Germinal center (tissue), 1 donor: ENCODE results near the gene OAT.

ENCODE experiments used
- DNase-seq: peaks from one replicate; pipeline ENCODE4 v3.0.0; 2012; ENCODE audit warnings: mixed read lengths, low spot score

Gene OAT

DNA sequence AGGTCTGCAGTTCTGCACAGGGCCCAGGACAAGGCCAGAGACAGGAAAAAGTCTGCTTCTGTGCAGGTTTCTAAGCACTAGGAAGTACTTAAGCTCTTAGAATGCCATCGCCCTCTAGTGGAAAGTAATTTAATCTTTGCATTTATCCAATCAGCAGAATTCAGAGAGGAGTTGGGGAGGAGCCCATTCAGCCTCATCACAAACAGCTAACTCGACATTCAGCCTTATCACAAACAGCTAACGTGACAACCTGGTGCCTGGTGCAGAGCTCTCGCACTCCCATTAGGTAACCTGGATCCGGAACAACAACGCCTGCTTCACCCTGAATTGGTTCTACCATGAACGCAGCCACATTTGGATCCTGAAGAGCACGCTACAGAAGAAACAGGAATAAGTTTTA, 15.2 kb downstream of the OAT start:
- DNase-seq = peak; percentile 75

DNA sequence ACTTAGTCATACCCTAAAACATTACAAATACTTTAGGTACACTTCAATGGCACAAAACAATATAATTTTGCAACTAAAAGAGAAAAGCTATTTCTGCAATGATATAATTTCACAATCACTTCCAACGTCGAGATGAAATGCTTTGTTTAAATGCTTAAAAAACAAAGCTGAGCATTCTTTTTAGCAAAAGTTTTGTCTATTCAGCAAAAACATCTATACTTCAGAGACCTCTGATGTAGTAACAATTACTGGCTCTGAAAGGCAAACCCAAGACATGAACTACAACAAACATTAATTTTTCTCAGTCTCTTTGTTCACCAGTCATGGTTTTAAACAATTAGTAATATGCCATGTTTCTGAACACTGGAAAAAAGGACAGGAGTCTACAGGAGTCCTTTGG, 16.4 kb downstream of the OAT start:
- DNase-seq = no peak

DNA sequence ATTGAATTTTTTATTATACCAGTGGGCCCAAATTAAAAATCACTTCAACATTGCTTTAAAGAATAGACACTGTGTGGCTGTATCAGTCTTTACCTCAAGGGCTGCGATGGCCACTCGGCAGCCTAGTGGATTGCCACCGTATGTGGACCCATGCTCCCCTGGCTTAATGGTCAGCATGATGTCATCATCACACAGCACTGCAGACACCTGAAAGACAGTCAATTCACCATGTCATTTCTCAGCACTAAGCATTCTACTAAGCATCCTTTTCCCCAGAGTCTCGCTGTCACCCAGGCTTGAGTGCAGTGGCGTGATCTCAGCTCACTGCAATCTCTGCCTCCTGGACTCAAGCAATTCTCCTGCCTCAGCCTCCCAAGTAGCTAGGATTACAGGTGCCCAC, 17.1 kb downstream of the OAT start:
- DNase-seq = no peak

DNA sequence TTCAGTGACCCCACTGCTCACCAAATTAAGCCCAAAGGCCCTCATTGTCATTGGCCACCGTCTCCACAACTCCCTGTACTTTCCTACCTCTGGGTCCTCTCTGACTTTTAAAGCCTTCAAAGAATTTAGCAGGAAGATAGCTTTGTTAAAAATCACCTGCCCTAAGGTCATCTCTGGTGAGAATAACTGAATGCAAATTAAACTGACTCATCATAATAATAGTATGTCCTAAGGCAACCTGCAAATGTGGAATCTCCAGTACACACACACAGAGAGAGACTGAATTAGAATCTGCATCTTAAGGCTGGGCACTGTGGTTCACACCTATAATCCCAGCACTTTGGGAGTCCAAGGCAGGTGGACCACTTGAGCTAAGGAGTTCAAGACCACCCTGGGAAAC, 24.1 kb downstream of the OAT start:
- DNase-seq = no peak

DNA sequence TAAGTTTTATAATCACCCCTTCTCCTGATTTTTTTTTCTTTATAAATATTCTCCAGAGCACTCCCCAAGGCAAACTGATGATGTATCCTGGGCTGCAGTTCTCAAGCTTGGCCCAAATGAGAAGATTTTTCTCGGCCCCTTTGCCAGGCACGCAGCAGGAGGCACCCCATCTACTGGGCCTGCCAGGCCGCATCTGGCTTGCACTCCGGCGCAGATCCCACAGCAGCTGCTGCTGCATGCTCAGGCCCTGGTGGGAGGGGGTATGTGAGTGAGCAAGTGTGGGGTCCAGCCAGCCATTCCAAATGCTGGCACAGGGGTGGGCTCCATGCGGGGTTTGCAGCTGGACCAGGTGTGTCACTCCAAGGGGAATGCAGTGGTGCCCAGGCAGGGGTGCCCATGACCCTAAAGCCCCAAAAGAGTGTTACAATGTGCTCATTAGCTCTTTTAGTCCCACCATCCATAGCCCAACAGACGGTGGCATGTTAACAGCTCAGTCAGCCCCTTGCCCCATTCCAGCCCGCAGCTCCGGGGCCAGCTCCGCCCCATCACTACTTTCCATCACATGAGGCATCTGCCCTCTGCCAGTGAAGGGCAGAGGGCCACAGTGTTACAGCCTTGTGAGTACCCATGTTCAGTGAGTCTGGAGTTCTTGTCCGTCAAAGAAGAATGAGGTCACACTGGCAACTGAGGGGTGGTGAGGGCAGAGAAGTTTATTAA, 25.9 kb downstream of the OAT start:
- DNase-seq = no peak

DNA sequence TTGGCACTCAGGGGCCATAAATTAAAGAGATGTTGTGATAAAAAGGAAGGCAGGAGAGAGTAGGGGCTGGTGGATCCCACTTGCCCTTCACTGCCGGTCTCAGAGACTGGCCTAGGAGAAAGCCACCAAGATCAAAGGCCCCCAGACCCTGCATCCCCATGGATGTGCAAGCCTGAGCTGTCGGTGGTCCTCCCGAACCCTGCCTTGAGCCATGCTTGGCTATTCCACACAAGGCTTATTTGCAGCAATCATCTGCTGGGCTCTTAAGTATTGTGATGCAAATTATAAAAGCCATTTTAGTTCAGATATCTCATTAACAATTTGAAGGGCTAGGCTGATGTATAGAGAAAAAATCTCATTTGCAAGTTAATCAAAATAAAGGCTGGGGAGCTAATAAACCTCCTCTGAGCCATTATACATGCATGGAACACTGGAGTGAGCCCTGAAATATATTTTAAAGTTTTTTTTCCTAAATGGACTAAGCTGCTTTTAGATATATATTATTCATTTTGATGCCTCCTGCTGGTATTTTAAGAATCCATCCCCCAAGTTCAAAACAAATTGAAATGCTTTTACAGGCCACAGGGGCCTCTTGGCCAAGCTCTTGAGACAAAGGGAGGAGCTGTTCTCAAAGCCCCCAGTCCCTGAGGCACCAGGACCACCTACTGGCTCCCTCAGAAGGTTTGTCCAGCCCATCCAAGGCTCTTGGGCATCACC, 28.1 kb downstream of the OAT start:
- DNase-seq = no peak

DNA sequence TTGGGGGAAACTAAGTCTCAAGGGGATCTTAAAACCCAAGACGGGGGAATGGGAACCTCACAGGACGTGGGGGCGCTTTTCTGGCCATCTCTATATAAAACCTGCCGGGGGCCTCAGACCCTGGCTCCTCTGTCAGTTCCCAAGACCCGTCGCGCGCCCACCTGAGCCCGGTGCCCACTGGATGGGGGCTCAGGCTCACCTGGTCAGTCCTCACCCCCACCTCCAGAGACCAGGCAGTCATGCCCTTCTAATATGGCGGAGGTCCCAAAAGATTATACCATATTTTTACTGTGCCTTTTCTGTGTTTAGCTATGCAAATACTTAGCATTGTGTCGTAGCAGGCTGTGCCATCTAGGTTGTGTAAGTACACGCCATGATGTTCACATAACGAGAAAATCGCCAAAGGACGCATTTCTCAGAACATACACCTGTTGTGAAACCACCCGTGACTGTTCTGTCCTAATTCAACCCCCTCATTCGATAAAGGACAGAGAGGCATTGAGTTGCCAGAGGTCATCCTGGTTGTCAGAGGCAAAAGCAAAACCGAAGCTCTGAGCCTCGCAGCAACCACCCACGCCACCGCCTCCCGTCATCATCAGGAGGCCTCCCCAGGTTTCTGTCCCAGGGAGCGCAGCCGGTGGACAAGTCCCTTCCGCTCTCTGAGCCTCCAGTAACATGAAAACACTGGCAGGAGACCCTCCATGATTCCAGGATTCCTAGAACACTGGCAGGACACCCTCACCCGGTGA, 28.9 kb downstream of the OAT start:
- no peak for DNase-seq

DNA sequence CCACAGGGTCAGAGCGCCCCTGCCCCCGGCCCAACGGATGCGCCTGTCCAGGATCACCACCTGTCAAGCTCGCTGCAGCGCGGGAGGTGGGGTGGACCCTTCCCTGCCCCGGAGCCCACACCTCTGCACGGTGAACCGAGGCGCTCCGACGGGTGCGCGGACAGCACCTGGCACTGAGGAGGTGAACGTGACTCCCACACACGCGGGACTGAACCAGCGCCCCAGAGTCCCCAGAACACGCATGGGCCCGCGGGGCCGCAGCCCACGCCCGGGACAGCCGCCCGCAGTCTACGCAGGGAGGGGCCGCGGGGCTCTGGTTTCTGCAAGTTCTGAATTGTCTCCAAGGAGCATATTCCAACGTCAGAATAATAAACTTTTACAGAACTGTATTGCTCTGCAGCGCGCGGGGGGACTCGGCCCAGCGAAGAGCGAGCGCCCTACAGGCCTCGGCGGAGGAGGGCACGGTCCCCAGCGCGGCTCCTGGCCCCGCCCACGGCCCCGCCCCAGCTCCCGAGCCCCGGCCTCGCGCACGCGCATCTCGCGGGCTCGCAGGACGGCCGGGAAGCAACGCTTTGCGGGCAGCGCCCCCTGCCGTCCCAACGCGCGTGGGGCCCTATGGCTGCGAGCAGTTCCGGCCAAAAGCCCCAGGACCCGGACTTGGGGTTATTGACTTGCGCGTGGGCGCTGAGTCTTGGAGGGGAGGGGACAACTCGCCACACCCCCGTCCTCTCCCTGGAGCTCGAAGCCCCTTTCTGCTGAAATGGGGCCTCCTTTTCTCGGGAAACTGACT, 29.7 kb downstream of the OAT start:
- peak; percentile 99 for DNase-seq

DNA sequence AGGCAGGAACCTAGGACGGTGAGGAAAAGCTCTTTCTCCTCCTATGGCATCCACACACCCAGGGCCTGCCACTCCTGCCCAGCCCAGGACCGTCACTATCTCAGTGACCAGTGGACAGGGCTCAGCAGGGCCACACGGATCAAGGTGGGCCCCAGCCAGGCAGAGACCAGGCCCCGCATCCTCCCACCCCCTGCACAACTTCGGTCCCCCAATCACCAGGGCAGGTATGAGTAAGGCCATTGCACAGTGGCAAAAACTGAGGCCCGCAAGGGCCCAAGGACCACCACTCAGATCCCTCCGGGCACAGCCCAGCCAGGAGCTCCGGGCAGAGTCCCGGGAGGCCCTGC, 30.3 kb downstream of the OAT start:
- DNase-seq = no peak

DNA sequence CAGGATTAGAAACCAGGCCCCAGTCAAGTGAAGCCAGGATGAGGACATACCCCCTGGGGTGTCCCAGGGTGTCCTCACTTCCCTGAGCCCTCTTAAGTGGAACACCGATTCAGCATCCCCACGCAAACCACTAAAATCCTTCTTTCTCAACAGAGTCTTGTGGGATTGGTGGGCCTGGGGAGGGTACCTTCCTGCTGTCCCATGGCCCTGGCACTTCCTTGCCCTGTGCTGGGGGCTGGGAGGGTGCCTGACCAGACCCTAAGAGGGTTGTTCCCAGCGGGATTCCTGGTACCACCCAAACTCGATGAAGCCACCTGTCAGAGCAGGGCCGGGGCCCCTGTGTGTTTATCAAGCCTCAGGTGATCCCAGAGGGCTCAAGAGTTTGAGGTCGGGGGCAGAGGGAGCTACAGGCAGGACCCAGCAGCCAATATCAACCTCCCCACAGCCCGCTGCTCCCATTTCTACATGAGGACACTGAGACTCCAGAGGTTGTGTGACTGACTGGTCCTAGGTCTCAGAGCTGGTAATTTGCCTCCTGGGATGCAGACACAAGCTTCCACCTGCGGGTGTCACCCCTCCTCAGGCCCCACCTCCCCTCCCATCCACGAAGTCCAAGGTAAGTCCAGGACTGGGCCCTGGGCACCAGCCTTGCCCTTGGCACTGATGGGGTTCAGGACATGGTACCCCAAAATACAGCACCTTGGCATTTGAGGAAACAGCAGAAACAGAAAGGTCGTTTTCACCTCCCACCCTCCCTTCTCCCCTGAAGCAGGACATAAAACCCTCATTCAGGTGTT, 31.4 kb downstream of the OAT start:
- DNase-seq = no peak

DNA sequence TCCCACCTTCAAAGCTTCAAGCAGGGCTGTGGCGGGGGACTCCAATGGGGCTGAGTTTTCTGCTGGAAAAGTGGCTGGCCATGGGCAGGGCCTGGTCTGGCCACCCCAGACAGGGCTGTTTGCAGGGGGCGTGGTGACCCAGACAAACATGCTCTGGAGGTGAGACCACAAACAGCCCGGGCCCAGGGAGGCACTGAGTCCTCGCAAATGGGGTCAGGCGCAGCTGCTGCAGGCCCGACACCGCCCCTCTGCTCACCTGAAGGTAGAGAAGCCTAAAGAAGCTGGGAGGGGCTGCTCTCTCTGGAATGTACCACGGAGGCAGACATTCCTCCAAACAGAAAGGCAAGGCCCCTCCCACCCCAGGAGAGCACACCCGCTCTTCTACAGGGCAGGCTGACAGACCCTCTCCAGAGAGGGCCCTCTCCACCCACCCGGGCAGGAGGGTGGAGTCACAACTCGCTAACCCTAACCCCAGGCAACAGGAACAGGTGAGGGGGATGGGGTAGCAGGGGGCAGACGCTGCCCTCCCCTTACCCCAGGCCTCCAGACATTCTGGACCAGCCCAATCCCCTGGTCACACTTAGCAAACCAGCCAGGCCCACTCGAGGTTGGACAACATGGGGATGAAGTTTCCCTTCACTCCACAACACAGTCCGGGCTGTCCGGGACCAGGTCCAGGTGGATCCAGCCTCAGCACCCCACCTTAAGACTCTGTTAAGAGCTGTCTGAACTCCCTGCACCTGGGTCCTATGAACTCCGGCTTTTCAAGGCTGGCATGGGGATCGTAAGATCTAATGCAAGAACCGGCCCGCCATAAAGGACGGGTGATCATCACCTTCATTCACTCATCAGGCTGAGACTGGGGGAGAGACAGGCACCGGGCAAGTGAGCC, 32.3 kb downstream of the OAT start:
- DNase-seq = no peak

DNA sequence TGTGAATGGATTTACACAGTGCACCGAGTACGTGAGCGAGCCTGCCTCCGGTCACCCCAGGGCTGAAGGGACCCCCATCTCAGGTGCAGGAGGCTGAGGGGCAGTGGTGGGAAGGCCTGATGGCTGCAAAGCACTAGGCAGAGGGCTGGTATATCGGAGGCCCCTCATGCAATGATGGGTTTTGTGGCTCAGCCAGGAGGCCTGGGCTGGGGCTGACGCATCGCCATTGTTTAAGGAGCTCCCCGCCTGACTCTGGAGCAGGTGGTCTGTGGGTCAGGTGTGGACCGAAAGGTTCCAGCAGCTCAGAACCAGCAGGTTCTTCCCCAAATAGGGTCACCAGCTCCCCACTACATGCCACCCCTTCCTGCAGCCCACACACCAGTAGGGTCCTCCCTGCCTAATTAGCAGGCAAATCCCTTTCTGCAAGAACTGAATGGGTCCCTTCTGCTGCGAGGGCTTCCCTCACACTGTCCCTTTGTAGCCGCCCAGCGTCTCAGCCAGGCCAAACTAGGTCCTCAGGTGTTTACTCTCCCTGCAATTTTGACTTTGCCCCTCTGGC, 33.0 kb downstream of the OAT start:
- DNase-seq = no peak

DNA sequence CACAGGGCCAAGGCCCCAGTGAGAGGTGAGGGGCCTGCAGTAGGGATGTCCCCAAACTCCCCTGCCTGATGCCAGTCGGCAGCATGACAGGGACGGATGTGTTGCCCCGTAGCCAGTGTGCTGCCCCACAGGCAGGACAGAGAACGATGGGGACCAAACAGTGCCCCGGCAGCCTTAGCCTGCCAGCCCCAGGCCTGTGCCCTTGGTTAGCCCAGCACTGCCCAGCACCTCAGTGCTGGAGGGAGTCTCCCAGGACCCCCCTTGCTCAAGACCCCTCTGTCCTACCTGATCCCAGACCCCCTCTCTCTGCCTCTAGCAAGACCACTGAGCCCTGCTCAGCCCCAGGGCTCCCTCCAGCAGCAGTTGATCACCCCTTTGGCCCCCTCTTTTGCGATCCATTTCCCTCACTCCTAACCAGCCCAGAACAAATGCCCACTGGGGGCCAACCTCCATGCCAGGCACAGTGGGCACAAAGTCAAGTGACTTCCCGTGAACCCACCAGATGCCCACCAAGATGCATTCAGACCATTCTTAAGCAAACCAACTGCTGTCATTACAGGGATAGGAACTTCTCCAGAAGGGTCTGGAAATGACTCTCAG, 34.0 kb downstream of the OAT start:
- no peak for DNase-seq

DNA sequence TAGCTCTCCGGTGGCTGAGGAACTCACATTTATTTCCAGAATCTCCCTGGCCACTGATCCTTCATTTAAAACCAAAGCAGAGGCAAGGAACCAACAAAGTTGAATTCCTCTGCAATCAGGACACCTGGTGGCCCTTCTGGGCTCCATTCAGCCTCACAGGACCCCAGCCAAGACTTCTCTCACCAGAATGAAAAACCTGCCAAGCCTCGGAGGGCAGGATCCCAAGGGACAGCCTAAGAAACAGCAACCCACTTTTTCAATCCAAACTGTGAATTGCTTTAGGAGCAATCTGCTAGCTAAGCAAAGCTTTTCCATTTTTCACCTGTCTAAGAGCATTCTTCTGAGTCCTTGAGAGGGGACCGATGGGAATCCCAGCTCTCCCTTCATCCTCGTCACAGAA, 34.6 kb downstream of the OAT start:
- no peak for DNase-seq

DNA sequence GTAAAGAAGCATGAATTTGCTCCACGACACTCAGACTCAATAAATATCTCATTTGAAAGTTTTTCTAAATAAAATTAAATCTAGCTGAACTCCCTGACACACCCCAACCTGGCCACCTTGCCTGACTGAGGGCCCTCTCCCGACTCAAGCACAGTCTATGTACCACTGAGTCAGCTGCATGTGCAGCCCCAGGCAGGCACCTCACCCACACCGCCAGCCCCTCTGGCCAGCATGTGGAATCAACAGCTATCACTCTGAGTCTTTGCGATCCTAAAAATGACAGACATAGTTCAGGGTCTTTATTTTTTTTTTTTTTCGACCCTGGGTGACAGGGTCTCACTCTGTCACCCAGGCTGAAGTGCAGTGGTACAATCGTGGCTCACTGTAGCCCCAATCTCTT, 35.2 kb downstream of the OAT start:
- DNase-seq = no peak

DNA sequence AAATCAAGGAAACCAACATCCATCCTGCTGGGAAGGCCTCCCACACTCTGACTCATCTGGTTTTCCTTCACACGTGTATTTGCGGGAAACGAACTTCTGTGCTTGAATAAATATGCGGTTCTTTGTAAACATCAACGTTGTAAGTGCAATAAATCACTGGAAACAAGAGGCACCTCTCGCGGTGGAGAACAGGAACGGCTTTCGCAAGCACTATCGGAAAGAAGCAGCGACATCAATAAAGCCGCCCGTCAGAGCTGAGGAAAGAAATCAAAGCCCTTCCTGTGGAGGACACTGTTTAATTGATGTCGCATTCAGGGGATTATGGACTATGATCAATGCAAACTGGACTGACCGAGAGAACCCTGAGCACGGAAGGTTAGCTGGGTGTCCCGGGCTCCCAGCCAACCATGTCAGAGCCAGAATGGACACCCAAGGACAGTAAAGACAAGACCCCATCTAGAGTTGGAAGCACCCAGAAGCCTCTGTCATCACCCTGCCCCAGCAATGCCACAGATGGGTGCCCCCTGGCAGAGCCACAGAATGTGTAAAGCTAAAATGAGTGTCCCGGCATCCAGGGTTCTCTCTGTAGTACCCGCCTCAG, 37.6 kb downstream of the OAT start:
- DNase-seq = no peak

DNA sequence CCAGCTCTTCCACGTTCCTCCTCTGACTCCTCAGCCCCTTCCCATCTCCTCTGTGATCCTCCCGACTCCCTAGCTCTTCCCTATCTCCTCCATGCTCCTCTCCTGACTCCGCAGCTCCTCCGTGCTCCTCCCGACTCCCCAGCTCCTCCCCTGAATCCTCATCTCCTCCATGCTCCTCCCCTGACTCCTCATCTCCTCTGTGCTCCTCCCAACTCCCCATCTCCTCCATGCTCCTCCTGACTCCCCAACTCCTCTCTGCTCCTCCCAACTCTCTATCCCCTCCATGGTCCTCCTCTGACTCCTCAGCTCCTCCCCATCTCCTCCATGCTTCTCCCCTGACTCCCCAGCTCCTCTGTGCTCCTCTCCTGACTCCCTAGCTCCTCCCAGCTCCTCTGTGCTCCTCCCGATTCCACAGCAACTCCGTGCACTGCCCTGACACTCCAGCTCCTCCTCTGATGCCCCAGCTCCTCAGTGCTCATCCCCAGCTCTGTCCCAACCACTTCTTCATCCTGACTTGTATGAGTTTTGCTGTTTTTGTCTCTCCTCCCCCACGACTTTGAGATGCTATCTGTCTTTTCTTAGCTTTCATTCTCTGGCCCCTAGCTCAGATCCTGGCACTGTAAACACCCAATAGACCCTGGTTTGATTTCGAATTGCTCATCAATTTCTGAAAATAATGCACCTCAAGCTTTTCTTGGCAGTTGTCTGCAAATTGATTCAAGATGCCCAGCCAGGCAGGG, 38.3 kb downstream of the OAT start:
- DNase-seq = no peak

DNA sequence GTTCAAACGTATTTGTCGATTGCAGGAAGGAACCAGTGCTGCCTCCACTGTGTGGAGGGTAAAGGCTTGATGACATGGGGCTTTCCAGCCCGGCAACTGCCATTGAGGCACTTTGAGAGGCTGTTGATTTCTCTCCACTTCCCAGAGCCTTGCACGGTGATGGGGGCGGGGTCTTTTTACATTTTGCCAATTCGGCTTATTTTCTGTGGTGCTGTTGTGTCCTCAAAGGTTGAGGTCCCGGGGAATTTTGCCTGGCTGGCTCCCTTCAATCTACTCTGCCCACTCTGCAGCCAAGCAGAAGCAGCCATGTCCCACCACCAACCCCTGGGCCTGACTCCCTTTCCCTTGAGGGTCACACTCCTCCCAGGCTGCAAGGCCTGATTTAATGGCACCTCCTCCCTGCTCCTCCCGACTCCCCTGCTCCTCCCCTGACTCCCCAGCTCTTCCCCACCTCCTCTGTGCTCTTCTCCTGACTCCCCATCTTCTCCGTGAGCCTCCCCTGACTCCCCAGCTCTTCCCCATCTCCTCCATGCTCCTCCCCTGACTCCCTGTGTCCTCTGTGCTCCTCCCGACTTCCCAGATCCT, 39.0 kb downstream of the OAT start:
- no peak for DNase-seq
